Measurements from ENCODE around the gene ABLIM1.

Gene ABLIM1

GRCh38 chr10:114645706-114646105 lies 12.4 kb downstream of the ABLIM1 start:
- no peak for DNase-seq

- no peak for DNase-seq
Observed at GRCh38 chr10:114643158-114643557, 14.9 kb downstream of the ABLIM1 start.

- no peak for DNase-seq
Observed at GRCh38 chr10:114642729-114643128, 15.3 kb downstream of the ABLIM1 start.

- DNase-seq: no peak
Observed at GRCh38 chr10:114638821-114639625, 19.1 kb downstream of the ABLIM1 start.

GRCh38 chr10:114635797-114636550 lies 22.1 kb downstream of the ABLIM1 start:
- DNase-seq: no peak

- DNase-seq: no peak
Observed at GRCh38 chr10:114635101-114635500, 23.0 kb downstream of the ABLIM1 start.

- no peak for DNase-seq
Observed at GRCh38 chr10:114634609-114634979, 23.5 kb downstream of the ABLIM1 start.

GRCh38 chr10:114632869-114633715 lies 25.0 kb downstream of the ABLIM1 start:
- DNase-seq: no peak

- DNase-seq: peak; percentile 41
Observed at GRCh38 chr10:114631666-114632417, 26.2 kb downstream of the ABLIM1 start.

GRCh38 chr10:114631090-114631665 lies 26.9 kb downstream of the ABLIM1 start:
- no peak for DNase-seq

GRCh38 chr10:114629824-114630730 lies 28.0 kb downstream of the ABLIM1 start:
- no peak for DNase-seq

- DNase-seq: no peak
Observed at GRCh38 chr10:114629083-114629823, 28.8 kb downstream of the ABLIM1 start.

- DNase-seq: no peak
Observed at GRCh38 chr10:114628106-114628505, 30.0 kb downstream of the ABLIM1 start.

GRCh38 chr10:114626841-114627240 lies 31.2 kb downstream of the ABLIM1 start:
- no peak for DNase-seq

GRCh38 chr10:114624951-114625780 lies 32.9 kb downstream of the ABLIM1 start:
- DNase-seq: no peak

GRCh38 chr10:114624422-114624821 lies 33.7 kb downstream of the ABLIM1 start:
- no peak for DNase-seq

- peak; percentile 78 for DNase-seq
Observed at GRCh38 chr10:114623661-114624294, 34.3 kb downstream of the ABLIM1 start.

- no peak for DNase-seq
Observed at GRCh38 chr10:114623155-114623554, 34.9 kb downstream of the ABLIM1 start.

- no peak for DNase-seq
Observed at GRCh38 chr10:114618722-114619121, 39.4 kb downstream of the ABLIM1 start.

Data from DMS53 (cell line).